ENCODE measurements around the gene NDUFAF4.

DNA sequence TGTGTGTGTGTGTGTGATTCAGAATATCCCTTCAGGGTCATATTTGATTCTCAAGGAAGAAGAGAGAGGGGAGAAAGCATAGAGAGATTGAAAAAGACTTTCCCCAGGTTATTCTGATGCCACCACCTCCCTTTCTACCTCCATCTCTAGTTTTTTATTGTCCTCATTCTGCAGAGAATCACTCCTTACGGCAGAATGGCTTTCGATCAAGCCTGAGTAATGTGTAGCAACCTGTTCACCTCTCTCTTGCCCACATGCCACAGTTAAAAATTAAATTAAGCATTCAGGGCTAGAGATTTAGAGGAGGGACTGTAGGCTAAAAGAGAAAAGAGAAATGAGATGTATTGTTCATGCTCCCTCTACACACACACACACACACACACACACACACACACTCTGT is 45.0 kb upstream of the NDUFAF4 start:
- TF ChIP-seq, protein P1, sequence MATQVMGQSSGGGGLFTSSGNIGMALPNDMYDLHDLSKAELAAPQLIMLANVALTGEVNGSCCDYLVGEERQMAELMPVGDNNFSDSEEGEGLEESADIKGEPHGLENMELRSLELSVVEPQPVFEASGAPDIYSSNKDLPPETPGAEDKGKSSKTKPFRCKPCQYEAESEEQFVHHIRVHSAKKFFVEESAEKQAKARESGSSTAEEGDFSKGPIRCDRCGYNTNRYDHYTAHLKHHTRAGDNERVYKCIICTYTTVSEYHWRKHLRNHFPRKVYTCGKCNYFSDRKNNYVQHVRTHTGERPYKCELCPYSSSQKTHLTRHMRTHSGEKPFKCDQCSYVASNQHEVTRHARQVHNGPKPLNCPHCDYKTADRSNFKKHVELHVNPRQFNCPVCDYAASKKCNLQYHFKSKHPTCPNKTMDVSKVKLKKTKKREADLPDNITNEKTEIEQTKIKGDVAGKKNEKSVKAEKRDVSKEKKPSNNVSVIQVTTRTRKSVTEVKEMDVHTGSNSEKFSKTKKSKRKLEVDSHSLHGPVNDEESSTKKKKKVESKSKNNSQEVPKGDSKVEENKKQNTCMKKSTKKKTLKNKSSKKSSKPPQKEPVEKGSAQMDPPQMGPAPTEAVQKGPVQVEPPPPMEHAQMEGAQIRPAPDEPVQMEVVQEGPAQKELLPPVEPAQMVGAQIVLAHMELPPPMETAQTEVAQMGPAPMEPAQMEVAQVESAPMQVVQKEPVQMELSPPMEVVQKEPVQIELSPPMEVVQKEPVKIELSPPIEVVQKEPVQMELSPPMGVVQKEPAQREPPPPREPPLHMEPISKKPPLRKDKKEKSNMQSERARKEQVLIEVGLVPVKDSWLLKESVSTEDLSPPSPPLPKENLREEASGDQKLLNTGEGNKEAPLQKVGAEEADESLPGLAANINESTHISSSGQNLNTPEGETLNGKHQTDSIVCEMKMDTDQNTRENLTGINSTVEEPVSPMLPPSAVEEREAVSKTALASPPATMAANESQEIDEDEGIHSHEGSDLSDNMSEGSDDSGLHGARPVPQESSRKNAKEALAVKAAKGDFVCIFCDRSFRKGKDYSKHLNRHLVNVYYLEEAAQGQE (IDR thresholded peaks at IDR 0.05; ENCODE audit: insufficient read depth in 1 of 2, low read depth in 2 of 2, low read length in 2 of 2) = no peak
- TF ChIP-seq POLR2AphosphoS5 (IDR thresholded peaks at IDR 0.05; ENCODE audit: low read depth, low read length) (no peak), TAF1 (IDR thresholded peaks at IDR 0.05; ENCODE audit: borderline replicate concordance, insufficient read depth, low read length) (no peak), SIN3A (IDR thresholded peaks at IDR 0.05; ENCODE audit: borderline replicate concordance, insufficient read depth, low read length) (no peak)
